Hippocampal formation (tissue), 2 donors: Measurements from ENCODE around the gene MAP1LC3B.

Source experiments
- DNase-seq, 2 donors: peaks; one replicate each; lab custom pipeline; 2025; lab: John Stamatoyannopoulos, UW

MAP1LC3B gene

DNA sequence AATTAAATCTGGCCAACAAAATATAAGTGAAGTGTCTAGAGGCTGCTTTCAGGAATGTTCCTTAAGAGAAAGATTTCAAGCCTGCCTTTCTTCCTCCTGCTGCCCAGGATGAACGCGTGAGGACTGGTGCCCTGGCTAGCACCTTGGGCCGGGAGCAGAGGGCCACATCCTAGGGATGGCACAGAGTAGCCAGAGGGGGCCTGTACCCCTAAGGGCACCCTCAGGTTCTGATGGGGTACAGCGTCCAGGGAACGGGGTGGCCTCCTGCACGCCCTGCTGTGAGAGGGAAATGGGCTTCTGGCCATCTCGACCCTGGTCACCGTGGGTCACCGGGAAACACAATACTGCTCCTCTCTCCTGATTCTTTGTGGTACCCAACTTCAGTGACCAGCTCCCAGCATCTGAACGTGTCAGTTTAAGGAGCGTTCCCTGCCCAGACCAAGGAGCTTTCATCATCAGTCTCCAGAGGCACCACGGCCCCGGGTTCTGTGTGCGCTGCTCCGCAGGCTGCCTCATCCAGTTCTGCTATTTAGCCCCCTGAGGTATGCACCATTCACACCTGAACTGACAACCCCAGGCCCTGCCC is 40.3 kb downstream of the MAP1LC3B start:
- DNase-seq, result no peak

DNA sequence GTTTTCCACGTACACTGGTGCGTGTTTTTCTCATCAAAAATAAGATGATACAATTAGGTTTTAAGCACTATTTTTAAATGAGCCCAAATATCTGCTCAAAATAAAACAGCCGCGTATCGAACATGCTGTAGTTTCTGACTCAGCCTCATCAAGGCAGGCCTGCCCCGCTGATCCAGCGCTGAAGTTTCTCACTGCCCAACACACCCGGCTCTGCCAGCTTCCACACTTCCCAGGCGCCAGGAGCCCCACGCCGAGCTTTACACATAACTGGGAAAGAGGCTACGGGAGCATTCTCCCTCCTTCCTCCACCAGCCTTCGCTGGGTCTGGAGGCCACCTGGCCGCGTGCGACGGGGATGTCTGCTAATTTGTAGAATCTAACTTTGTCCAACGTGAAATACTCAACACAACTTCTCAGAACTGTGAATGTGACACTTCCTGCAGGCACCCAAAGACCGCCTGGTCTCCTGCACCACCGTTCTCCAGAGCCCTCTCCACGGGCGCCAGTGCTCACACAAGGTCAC is 42.1 kb downstream of the MAP1LC3B start:
- DNase-seq, result no peak

DNA sequence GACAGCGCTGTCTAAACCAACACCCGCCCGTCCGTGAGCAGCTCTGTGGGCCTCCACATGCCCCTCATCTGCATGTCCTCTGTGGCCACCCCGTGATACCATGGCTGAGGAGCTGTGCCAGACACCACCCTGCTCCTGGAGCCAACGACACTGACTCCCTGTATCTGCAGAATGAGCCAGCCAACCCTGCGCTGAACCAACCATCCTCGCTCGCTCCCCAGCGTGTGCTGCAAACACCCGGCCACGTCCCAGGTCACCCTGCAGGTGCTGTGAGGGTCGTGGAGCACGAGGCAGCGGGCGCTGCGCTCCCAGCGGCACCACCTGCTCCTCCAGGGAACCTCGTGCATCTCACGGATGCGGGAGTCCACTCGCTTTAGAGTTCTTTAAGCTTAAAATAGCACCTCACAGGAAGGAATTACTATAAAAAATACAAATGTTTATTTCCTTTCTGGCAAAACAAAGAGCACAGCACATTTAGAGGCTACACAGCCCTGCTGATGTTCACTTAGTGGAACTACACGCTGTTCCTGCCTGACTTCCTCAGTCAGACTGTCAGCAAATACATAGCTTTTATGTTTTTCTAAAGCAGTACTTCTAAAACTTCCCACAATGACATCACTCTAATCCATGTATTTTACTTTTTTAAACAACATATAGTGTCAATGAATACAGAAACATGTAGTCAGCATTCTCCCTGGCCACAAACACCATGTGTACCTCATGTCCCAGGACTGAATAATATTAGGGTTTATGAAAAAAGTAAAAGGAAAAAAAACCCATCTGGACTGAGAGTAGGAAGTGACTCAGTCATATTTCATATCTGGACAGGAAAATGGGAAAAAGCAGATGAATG is 43.5 kb downstream of the MAP1LC3B start:
- DNase-seq, result no peak

DNA sequence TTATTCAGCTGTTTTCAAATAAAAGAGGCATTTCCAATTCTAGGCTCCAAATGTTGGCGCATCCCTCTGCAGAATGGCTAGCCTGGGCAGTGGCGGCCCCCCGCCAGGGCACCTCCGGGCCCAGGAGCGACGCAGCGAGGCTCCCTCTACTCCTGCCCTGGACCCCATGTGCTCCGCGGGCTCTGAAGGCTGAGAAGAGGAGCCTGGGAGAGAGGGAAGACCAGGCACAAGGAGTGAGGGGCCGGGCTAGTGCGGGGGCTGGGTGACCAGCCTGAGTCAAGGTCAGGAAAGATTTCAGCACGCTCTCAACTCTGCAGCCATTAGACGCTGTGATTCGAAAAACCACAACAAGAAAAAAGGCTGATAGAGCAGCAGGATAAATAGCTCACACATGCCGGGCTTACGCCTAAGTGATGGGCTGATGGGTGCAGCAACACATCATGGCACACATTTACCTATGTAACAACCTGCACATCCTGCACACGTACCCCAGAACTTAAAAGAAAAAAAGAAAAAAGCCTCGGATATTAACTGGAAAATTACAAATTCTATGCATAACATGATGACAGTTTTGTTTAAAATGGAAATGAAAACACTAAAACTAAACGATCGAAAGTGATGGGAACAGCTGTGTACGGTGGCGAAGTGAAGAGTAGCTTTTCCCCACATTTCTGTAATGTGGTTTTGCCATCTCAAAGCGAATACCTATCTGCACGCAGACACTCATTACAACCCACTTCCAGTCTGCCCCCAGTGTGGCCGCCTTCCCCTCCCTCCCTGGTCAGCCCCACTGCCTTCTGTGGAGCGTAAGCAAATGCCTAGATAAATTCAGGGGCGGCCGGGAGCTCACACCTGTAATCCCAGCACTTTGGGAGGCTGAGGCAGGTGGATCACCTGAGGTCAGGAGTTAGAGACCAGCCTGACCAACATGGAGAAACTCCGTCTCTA is 44.4 kb downstream of the MAP1LC3B start:
- no peak for DNase-seq

DNA sequence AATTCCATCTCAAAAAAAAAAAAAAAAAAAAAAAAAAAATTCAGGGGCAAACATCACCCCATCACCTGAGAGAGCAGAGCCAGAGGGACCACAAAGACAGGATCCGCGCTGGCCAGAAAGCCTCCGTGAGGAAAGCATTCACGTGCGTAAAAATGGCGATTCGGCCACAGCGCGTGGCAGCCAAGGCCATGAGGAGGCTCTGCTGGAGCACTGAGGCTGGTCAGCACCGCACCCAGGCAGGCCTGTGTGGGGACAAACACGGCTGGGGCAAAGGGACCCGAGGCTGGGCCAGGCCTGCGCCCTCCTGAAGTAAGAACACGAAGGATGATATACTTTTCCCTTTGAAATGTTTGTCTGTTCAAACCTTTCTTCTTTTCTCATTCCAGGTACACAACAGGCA is 45.2 kb downstream of the MAP1LC3B start:
- DNase-seq, result no peak

DNA sequence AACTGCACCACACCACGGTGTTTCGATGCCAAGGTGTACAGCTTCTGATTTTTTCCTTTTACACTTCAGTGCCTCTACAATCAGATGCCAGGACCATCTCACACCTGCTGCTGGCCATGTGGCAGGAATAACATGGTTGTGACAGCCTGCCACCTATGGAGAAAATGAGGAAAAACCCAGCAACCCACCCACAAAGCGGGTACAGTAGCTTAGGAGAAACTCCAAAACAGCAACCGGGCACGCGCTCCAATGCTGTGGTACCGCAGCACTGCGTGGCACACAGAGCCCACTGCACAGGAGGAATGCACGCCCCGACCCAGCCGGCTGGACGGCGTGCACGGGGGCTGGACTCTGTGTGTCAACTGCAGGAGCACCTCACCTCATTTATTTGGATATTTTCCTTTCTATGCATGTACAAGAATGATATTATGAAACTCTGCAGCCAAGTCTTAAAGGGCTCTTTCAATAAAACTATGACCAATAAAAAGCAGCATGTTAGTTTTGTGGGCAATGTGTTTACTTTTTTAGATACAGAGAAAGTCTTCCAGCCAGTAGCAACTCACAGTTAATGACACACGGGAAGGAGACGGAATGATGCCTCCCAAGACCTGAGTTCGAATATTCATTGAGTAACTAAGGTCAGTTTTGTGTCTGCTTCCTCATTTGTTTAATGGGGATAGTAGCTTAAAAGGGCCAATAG is 45.9 kb downstream of the MAP1LC3B start:
- DNase-seq, result no peak

DNA sequence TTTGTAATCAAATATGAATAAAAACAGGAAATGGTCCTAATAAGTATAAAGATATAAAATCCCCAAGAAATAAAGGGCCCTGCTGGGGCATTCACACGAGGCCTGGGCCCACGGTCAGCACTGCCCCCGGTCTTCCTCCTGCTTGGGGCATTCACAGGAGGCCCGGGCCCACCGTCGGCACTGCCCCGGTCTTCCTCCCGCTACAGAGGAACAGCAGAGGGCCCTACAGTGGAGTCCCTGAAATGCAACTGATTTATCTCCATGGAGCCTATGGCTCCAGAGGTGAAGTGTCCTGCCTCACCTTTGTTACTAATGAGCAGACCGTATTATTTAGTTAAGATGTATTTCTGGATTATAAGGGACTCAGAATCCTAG is 46.5 kb downstream of the MAP1LC3B start:
- no peak for DNase-seq

DNA sequence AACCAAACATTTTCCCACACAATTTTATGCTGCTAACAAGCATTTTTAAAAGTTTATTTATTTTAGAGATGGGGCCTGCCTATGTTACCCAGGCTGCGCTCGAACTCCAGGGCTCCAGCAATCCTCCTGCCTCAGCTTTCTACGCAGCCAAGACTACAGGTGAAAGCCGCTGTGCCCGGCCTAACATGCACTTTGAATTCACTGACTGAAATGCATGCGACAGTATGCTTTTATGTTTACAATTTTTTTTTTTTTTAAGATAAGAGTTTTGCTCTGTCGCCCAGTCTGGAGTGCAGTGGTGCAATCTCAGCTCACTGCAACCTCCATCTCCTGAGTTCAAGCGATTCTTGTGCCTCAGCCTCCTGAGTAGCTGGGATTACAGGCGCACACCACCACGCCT is 47.8 kb downstream of the MAP1LC3B start:
- no peak for DNase-seq

DNA sequence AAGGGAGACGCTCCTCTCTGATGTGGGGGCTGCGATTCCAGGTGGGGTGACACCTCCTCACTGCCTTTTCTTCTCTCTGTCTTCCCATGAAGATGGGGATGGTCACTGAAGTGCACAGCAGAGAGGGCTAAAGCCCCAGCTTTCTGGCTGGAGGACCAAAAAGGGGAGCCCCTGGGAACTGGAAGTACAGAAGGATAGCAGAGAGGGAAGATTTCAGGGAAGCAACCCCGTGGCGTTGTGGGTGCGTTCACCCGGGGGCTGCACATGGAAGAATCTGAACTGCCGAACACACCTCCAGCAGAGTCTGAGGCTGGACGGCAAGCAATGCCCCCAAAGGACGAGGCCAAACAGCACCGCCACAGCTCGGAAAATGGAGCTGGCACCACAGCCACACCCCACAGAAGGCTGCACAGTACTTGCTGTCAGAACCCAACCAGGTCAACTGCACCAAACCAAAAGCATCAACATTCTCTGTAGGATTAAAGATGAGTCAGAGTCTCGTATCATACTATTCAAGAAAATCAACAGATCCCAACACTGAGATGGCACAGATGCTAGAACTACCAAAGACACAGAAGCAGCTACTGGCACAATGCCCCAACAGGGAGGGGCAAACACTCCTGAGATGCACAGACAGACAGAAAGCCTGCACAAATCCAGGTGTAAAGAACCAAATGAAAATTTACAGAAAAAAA is 49.9 kb downstream of the MAP1LC3B start:
- no peak for DNase-seq

DNA sequence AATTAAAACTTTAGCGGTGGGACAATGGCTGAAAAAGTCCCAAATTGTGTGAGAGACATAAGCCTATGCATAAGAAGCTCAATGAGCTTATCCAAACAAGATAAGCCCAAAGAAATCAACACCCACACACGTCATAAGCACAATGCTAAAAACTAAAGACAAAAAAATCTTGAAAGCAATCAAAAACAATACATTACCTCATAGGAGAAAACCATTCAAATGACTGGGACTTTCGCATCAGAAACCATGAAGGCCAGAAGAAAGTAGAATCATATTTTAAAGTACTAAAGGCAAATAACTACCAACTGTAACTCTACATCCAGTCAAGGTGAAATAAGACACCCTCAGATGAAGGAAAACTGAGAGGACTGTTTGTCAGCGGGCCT is 50.4 kb downstream of the MAP1LC3B start:
- DNase-seq, result no peak

DNA sequence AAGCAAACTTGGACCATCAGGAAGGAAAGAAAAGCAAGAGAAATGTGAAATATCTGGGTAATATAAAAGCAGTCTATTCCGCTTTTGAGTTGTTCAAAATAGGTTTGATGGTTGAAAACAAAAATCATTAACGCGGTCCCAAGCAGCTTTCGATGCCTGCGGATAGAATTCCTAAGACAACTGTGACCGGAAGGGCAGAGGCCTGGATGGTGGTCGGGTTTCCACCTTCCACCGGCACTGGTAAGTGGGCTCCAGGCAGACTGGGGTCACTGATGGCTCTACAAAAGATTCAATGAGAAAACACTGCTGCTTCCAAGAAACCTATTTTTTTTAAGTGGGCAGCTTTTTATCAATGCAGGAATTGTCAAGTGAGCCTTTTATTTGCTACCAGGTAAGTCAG is 50.9 kb downstream of the MAP1LC3B start:
- no peak for DNase-seq

DNA sequence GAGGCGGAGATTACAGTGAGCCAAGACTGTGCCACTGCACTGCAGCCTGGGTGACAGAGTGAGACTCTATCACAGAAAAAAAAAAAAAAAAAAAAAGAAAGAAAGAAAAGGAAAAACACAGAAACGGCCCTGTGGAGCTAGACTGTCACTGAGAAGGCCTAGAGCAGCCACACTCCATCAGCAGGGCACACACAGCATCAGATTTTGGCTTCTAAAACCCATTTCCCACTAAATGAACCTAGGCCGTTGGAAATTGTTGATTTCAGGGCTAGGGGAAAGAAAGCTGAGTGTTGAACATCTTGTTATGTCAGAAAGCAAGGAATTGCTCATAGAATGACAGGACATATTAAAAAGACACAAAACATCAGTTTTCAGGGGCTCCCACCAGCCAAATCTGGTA is 51.8 kb downstream of the MAP1LC3B start:
- DNase-seq, result no peak

DNA sequence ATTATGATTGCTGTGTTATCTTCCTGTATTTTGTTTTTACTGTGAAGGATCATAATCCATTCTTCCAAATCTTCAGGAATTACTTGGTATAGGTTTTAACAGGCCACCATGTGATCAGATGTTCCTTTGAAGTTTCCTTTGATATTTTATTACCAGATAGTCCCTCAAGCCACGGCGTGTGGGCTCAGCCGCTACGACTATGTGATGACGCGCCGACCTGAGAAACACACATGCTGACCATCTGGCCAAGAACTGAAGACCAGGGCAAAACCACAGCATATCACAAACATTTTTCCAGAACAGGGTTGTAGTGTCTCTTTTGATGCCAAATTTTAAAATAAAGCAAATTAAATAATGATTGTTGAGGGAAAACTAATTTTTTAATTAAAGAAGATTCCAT is 53.4 kb downstream of the MAP1LC3B start:
- DNase-seq, result no peak

DNA sequence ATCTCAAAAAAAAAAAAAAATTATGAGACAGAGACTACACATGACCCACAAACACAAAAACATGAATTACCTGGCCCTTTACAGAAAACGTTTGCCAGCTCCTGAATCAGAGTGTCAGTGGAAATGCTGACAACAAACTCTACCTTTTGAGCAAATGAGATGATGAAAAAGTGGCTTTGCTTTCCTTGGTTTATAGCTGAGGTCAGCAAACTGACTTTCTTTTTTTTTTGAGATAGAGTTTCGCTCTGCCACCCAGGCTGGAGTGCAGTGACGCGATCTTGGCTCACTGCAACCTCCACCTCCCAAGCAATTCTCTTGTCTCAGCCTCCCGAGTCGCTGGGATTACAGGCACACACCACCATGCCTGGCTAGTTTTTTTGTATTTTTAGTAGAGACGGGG is 54.3 kb downstream of the MAP1LC3B start:
- DNase-seq, result no peak

DNA sequence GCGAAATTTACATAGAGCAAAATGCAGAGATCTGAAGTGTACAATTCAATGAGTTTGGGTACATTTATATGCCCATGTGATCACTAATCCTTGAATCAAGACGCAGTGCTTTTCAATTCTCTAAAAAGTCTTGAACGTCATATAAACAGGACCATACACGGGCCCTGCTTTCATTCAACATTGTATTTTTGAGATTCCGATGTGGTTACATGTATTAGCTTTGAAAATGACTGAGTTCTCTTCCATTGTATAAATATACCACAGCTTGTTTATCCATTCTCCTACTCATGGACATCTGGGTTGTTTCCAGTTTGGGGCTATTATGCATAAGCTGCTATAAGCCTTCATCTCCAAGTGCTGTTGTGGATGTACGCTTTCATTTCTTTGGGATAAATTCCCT is 55.2 kb downstream of the MAP1LC3B start:
- DNase-seq, result no peak

DNA sequence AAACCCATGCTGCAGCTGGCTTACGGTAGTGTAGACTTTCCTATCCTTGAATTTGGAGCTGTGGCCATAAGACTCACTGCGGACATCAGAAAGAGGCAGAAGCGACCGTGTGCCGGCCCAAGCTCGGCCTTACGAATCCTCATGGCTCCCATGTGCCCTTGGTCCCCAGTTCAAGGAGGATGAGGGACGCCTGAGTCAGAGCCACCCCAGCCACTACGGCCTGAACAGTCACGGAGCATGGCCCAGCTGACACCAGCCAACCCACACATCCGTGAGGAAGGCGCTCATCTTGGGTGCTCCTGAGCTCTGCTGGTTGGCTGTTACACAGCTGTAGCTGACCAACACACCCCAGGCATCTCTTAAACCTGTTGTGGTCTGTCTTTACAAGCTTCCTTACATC is 56.7 kb downstream of the MAP1LC3B start:
- DNase-seq, result no peak

DNA sequence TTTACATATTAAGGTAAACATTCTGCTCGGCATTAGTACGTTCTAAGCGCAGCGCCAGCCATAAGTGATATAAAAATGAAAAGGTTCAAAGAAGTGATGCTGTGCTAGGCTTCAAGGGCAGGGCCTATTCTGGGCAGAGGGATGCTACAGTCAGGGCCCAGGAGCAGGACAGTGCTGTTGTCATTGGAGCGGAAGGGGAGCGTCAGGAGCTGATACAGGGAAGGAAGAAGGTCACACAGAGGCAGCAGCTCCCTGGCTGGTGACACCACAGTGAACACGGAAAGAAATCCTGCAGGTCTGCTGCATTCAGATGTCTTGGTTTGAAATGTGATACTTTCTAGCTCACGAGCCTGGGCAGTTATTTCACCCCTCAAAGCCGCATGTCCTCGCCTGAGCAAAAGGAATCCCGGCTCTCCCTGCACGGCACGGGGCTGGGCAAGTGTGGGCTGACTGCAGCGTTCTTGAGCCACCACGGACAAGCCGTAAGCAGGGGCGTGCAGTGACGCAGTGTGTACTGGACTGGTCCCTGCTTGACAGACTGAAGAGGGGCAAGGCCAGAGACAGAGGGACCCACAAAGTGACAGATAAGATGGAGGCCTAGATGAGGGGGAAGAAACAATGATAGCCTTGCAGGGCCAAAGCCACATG is 59.6 kb downstream of the MAP1LC3B start:
- no peak for DNase-seq

DNA sequence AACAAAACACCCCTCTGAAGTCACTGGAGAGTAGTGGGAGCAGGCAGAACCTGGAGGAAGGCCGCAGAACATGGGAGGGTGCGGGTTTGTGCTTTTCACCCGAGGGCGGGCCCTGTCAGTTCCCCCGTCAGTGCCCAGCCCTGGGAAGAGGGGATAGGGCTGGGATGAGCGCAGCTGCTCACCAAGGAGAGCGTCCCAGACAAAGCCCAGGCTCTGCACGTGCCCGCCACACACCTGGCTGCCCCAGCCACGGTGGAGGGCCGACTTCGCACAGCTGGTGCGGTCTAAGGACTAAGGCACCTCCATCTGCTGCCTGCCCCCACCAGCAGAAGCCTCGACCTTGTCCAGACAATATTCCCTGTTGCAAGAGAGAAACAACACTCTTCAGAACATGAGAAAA is 61.2 kb downstream of the MAP1LC3B start:
- no peak for DNase-seq
